GM19035 (cell line): ENCODE data around the gene SLC19A2.
A peak's percentile ranks its signal among the peaks of the same experiment; 100 is the strongest.
"Not testable (repeated sequence)": the region's sequence is repeated elsewhere in the genome, so short reads cannot be mapped to it uniquely, and the experiment has no call there.

Experiments used
- ATAC-seq: cut with Tn5 transposase; IDR thresholded peaks from one replicate; pipeline ENCODE4 v1.9.1; 2021; ENCODE audit not compliant: unreplicated experiment

The SLC19A2 gene

DNA sequence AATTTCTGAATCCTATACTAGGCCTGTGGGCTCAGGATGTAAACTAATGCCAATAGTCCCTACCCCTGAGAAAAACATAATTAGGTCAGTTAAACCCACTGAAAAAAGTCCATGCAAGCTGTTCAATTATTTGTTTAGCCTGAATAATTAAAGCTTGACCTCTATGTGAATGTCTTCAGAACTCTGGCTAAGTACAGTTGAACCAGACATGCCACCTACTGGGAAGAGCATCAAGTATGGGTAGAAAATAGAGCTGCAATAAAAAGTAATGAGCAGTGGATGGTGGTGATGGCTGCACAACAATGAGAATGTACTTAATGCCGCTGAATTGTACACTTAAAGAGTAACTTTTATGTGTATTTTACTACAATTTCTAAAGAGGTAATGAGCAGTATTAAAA is 23.6 kb upstream of the SLC19A2 start:
- no peak for ATAC-seq

- no peak for ATAC-seq
These were observed 22.9 kb upstream of the SLC19A2 start for GRCh38 chr1:169508432-169509338.

DNA sequence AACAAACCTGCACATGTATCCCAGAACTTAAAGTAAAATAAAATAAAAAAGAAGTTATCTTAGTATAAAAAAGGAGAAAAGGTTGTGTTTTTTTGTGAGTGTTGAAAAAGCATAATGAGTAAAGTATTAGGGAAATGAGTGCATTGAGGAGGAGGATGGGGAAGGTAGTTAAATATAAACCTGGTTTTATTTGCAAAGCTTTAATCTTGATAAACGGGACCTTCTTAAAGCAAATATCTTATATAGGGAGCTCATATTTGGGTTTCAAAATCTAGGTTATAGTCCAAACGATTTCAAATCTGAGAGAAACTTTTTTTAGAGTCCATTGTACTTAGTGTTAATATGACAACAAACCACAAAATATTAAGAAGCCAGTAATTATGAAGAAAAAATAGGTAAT is 21.7 kb upstream of the SLC19A2 start:
- no peak for ATAC-seq

DNA sequence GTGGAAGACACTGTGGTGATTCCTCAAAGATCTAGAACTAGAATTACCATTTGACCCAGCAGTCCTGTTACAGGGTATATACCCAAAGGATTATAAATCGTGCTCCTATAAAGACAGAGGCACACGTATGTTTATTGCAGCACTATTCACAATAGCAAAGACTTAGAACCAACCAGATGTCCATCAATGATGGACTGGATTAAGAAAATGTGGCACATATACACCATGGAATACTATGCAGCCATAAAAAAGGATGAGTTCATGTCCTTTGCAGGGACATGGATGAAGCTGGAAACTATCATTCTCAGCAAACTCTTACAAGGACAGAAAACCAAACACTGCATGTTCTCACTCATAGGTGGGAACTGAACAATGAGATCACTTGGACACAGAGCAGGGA is 17.9 kb upstream of the SLC19A2 start:
- not testable (repeated sequence) for ATAC-seq

DNA sequence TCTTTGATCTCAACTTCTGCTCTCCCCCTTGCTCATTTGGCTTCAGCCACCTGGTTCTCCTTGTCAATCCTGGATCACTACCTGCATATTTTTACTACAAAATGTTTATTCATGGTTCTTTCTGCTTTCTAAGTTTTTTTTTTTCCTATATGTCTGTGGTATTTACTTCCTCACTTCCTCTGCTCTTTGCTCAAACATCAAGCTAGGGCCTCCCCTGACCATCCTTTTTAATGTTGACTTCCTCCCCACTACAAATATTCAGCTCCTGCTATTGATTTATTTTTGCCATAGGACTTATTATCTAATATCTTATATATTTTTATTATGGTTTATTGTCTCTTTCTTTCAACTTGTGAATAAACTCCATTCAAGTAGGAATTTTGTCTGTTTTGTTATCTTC is 14.1 kb upstream of the SLC19A2 start:
- no peak for ATAC-seq

GRCh38 chr1:169497317-169497716 is 11.6 kb upstream of the SLC19A2 start:
- ATAC-seq, result no peak

DNA sequence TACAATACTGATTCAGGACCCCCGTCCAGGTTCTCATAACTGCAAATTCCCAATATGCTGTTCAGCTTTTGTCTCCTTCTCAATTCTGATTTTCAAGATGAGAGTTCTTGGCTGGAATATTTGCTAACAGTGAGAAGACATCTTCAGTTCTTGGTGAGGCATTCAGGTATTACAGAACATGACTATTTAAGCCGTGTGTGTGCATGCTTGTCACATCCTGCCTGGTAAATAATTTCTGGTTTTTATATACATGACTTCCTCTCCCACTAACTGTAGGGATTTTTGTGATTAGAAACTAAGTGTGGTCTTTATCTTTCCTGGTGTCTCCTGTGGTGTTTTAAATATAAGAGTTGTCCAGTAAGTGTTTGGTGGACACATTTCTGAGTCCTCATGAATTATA is 10.2 kb upstream of the SLC19A2 start:
- no peak for ATAC-seq

GRCh38 chr1:169495046-169495775 is 9.5 kb upstream of the SLC19A2 start:
- no peak for ATAC-seq

GRCh38 chr1:169494343-169494742 is 8.6 kb upstream of the SLC19A2 start:
- ATAC-seq, result no peak

DNA sequence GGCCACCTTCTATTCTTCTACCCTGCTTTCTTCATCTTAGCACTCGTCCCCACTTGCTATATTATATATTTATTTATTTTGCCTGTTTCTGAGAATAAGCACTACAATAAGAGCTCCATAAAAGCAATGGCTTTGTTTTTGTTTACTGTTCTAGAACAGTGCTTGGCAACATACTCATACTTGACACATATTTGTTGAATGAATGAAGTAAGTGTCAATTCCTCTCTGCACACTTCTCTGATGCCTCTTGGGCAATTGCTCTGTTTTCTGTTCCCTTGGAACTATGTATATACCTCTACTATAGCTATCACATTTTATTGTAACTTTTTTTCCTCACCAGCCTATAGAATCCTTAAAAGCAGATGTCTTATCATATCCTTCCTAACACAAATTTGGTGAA is 7.5 kb upstream of the SLC19A2 start:
- no peak for ATAC-seq

DNA sequence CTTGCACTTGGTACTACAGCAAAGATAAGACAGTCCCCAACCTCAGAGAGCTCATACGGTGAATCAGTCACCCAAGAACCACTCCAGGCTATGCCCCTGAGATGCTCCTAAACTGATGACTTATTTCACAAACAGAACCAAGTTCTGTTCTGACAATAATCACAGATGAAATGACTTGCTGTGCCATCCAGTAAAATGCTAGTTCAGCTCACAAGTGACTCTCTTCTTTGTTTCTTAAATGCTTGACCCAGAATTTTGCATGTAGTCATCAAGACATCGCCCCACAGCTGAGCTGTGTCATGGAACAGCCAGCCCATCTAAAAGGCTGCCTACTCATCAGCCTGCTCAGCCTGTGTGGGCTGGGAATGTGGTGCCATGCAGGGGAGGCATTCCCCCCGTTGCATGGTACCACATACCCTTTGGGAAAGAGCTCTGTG is 6.1 kb upstream of the SLC19A2 start:
- ATAC-seq, result peak; percentile 65

DNA sequence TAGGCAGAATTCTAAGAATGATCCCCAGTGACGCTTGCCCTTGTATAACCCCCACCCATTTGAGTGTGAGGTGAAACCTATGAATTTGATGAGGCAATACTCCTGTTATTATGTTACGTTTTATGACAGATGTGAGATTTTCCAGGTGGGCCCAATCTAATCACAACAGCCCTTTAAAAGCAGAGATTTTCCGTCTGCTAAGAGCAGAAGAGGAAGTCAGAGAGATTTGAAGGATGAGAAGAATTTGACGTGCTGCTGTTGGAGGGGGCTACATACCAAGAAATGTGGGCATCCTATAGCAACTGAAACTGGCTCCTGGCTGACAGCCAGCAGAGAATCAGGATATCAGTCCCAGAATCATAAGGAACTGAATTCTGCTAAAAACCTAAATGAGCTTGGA is 2.4 kb upstream of the SLC19A2 start:
- ATAC-seq, result no peak

DNA sequence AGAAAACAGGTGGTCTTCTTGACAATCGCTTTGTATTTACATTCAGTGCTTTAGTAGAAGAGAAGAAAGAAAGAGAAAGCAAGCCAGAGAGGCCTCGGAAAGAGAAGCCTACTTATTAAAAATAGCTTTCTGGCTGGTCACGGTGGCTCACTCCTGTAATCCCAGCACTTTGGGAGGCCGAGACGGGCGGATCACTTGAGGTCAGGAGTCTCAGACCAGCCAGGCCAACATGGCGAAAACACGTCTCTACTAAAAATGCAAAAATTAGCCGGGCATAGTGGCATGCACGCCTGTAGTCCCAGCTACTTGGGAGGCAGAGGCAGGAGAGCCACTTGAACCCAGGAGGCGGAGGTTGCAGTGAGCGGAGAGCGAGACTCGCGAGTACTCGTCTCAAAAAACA is 1.8 kb upstream of the SLC19A2 start:
- ATAC-seq, result no peak

DNA sequence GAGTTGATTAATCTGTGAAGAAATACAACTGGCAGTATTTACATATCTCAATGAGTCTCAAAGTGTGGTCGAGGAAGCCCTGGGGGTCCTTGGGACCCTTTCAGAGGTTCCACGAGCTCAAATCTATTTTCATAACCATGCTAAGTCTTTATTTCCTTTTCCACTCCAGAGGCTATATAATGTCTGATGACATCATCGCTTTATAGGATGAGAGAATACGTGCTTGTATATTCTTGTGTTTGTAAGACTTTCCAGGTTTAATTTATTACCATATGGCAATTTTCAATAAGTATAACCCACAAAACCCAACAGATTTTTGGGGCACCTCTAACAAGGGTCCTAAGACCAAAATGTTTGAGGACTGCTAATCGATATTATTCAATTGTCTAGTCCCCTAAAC is 1.4 kb upstream of the SLC19A2 start:
- ATAC-seq, result no peak

DNA sequence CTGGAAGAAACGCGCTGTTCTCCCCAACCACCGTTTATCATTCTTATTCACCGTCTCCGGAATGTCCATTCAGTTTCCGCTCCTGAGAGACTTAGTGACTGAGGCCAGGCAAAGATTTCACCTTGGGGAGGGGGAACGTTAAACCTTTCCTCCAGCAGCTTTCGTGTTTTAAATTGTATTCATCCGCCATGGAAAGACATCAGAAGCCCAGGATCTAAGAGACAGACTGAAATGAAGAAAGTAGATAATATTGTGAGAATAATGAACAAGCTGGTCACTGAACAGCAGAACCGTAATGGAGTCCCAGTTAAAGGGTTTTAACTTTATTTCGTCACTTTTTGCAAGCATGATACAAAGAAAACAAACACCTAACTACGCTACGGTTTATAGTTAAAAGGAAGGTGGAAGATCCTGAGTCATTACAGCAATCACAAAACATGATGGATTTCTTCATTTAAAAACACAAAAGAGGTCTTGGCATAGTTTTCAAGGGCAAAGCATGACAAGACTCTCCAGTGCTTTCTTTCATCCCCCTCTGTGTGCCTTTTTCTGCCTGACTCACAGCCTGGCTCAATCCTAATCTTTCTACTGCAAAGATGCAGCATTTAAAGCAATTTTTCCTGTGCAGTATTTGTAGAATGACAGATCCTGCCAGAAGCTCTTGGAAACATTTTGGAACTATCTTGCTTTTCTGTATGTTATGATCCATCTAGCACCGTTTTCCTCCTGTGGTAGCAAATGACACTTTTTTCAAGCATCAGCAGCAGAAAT is 722 bp upstream of the SLC19A2 start:
- peak; percentile 9 for ATAC-seq

- peak; percentile 31 for ATAC-seq
These were observed 887 bp downstream of the SLC19A2 start for GRCh38 chr1:169484683-169485430.

GRCh38 chr1:169484101-169484500 is 1.6 kb downstream of the SLC19A2 start:
- no peak for ATAC-seq

DNA sequence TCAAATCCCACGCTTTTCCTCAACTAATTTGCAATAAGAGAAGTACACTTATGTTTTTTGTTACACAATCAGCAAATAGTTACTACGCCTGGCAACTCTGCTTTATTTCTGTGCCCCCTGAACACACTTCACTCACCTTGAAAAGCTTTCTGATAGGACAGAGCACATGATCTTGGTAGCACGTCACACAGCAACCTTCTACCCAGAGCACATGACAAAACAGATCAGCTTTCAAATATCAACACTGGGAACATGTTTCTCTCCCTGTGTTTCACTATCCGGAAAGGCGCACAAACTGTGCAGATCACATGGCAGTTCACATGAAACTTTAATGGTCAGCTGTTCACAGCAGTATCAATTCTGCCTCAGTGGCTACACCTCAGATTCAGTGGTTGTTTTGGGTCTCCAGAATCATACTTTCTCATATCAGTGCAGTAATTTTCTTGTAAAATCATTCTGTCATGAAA is 2.2 kb downstream of the SLC19A2 start:
- ATAC-seq, result no peak

DNA sequence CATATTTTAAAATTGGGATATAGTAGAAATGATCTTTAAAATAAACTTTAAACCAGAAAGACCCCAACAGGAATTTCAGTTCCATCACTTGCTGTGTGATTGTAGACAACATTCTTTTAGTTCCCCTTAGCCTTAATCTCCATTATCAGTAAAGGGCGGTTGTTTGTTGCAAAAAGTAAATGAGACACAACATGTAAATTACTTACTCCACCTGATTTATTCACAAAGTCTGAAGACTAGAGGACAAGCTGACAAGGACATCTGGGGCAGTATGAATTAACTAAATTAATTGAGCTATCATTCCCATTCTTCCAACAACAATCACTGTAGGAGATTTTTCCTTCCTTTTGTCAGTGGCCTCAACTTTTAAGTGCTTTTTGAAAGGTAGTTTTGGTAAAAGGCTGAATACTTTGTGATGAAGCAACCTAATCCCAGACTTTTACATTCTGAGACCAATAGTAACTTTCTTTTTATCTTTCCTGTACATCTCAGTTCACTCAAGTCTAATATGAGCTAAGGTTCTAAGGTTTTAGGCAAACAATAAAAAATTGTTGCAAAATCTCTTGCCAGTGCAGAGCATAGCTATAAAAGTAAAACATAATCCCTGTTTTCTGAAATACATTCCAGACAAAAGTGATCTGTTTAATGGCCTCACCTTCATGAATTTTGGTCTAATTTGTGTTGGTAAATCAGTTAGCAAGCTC is 6.2 kb downstream of the SLC19A2 start:
- no peak for ATAC-seq

GRCh38 chr1:169478094-169478672 is 7.6 kb downstream of the SLC19A2 start:
- ATAC-seq, result no peak
